HT-29 (cell line): ENCODE results near the gene PRDM15. TPM values are rescaled to one million over a fixed set of nuclear protein-coding genes. Genes with fewer than 3 reads are reported as not detected.
A peak's percentile ranks its signal among the peaks of the same experiment; 100 is the strongest.

Source experiments
- DNase-seq: peaks from one replicate; pipeline ENCODE4 v3.0.0-alpha.2; 2015; ENCODE audit warnings: low spot score
- total RNA-seq: library from RNA; depleted of rRNA; stranded (reverse); fragments of >200 nt; shearing (Covaris generic); gene quantifications from 2 replicates; pipeline ENCODE4 v1.2.3, GENCODE V29; 2014

The PRDM15 gene
- total RNA-seq, 1 experiment from 2014 or later, result 10.9 TPM

DNA sequence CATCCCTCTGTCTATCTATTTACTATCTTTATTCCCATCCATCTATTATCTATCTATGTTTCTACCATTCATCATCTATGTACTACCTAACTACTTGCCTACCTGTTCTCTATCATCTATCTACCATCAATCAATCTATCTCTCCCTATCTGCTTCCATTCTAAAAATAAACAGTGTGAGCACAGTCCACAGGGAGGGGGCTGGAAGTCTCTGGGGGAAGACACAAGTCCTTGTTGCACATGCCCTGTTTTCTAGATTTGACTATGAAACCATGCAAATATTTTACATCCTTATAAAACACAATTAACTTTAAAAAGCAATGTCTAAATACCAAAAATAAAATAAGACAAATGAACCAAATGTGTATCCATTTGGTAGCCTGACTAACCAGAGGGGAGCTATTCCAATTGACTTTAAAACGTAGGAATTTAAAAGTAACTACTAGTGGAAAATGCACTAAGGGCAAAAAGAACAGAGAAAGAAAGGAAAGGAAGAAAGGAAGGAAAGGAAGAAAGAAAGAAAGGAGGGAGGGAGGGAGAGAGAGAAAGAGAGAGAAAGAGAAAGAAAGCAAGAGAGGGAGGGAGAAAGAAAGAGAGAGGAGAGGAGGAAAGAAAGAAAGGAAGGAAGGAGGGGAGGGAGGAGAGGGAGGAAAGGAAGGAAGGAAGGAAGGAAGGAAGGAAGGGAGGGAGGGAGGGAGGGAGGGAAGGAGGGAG lies 98.7 kb downstream of the PRDM15 start:
- DNase-seq, result no peak

DNA sequence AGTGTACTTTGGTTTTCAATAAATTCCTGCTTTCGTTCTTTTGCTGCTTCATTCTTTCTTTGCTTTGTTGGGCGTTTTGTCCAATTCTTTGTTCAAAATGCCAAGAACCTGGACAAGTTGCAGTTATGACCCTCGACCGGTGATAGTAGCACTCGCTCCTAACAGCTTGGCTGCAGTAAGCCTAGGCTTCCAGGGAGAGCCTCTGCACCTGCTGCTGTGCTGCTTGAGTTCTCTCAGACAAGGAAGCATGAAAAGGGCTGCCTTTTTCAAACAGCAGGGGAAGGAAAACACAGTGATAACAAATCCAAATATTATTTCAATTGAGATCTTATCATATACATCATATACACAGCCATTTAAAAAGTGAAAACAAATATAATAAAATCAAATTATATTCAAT lies 99.5 kb downstream of the PRDM15 start:
- no peak for DNase-seq

DNA sequence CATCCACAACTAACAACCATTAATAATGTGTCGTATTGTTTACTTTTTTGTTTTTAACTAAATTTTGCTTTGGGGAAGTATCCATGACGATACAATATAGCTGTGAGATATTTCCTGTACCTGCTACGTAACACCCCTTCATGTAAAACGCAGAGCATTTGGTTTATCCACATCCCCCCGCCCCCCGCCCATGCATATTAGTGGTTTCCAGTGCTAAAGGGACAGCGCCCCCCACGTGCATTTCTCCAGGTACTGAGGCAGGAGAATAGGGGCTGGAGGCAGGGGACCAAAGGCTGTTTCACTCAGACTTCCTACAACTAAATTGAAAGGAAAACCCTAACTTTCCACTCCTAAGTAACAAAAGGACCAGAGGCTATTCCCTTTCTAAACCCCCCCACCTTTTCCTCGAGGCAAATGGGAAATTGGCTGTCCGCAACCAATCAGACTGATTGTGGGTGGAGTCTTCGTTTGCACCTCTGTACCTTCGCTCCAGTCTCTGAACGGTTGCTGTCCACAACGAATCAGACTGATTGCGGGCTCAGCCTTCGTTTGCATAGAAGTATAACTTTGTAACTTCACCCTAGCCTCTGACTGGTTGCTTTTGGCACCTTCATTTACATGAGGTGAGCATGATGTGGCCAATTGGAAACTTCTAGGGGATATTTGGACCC lies 100.1 kb downstream of the PRDM15 start:
- peak; percentile 44 for DNase-seq

DNA sequence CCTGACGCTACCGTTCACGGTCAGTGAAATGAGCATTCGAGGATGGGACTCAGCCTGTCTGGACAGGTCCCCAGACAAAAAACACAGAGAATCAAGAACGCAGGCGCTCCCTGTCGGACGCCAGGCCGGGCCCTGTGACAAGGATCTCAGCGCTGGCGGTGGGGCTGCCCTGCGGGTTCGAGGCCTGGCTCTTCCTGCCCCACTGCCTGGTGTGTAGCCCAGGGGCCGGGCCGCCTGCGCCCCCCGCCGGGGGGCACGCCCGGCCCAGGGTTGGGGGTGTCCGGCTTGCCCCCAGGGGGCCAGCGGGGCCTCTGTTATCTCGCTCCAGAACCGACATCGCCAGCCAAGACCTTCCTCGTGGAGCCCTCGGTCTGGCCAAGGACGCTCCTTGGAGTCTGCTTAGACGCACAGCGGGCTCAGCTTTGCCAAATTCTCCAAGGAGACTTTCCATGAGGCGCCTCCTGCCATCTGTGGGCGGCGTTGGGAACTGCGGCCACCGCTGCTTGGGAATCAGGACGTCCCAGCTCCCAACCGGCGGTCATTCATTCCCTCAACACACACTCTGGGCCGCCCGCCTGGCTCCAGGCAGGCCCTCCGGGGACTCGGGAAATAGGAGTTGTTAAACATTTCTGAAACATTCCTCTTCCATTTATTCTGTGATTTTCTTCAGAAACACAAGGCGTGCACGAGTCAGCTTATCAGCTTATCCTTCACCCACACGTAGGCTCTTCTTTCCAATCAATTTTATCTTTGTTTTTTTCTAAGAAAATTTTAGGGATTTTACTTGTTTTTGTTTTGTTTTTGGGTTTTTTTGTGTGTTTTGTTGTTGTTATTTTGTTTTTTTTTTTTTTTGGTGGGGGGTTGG lies 101.0 kb downstream of the PRDM15 start:
- peak; percentile 82 for DNase-seq

DNA sequence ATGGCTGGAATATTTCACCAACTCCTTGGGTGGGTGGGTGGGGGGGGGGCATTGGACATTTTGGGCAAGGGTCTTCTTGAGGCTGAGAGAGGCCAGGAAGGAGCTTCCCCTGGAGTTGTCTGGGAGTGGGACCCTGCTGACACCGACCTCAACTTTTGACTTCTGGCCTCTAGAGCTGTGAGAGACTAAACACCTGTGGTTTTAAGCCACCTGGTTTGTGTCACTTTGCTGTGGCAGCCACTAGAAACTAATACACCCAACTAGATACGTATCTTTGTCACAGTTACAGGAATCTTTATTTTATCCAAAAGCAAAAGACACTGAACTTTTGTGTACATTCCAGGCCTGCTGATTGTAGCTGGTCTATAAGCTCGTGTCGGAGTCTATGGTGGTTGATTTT lies 102.4 kb downstream of the PRDM15 start:
- DNase-seq, result no peak

DNA sequence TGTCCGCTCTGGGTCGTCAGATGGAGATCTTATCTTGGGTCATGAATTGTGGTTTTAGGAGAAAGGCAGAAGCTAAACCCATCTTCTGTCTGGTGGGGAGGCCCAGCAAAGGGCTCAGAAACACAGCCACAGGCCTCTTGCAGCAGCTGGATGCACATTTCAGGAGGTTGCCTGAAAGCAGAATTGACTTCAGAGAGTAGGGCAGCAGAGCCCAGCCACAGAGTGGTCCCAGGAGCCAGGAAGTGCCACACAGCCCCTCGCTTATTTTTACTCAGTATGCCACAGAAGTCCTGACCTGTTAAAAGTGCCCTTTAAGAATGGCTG lies 104.0 kb downstream of the PRDM15 start:
- DNase-seq, result no peak

DNA sequence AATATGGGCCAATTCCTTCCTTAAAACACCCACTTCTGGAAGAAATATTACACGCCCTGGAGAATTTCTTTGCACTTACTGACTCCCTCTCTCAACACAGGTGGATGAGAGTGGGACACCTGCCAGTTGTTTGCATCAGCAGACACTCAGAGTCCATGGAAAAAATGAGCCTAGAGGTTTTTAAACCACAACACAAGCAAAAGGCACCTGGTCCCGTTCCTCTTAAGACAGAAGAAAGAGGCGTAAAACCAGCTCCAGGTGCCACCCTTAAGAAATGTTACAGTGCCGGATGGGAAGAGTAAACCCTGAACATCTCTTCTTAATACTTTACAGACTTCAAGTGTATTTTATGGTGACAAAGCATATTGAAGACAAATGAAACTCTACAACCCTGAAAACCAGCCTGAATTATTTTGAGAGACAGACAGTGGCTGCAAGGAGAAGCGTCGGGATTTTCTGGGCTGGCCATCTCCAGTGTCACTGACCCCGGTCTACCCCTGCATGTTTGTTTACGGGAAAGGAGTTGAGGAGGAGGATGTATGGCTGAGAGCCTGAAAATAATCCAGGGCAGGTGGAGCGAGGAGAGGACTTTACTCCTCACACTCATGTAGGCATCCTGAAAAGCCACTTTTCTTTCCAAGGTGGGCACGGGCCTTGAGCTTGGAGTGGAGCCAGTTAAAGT lies 104.5 kb downstream of the PRDM15 start:
- peak; percentile 31 for DNase-seq

DNA sequence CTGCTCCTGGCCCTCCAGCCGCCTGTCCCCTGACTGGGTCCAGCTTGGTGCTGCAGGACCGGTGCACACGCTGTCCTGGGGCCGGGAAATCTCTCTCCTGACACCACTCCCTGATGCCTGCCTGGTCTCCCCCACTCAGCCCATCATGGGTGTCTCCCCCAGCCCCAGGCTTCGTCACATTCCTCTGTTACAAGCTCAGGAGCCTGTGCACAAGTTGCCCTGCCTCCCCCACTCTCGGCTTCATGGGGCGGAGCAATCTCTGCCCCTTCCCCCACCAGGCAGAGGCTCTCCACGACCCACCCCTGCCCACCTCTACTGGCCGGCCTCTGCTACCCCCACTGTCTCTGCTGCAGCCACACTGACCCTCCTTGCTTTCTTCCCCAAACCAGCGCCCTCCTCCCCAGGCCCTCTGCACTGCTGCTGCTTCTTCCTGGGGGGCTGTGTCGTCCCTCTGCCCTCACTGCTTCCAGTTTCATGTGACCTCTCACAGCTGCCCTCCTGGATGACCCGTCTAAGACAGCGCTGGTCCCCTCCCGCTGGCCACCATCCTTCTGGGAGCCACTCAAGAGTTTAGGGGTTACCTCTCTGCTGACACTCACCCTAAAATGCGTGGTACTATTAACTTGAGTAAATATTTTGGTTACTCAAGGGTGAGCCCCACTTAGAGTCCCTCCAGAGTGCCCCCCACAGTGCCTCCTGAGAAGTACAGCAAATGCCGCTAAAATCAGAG lies 106.6 kb downstream of the PRDM15 start:
- DNase-seq, result no peak

DNA sequence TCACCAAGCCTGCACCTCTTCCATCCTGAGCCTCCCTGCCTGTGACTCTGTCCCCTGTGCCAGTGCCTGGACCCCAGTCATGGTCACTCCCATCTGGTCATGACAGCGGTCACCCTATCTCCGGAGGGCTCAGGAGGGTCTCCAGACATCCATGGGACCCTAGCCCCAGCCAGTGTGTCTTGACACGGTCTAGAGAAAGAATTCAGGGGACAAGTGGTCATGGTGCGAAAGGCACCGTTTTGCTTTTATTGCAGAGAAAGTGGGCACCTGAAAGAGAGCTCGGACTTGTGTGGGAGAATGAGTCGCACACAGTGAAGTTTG lies 107.6 kb downstream of the PRDM15 start:
- no peak for DNase-seq

DNA sequence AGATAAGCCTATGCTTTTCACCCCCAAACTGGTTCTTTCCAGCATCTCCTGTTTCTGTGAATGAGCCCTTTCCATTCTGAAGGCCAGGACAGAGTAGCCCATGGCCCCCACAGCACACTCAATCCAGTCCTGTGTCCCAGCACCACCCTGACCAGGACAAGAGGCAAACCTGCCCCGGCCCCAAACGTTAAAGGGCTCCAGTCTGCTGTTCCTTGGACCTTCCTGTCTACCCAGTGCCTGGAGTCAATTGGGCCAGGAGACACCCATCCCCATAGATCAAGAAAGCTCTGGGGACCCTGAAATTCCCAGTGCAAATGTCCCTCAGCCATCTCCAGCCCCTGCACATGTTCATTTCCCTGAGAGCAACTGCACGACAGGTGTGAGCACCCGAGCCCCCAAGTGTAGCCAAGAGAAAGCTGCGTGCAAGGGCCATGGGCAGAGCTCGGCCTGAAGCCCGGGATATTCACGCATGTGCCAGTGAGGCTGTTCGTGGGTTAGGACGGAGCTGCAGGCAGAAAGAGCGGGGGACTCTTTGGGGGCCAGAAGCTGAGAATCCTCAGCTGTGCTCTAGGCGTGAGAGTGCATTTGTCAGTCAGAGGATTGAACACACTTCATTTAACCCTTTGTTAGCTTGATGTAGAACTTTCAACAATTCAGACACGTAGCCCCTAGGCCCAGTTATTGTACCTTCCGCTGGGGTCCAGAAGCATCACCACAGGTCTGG lies 108.1 kb downstream of the PRDM15 start:
- no peak for DNase-seq

DNA sequence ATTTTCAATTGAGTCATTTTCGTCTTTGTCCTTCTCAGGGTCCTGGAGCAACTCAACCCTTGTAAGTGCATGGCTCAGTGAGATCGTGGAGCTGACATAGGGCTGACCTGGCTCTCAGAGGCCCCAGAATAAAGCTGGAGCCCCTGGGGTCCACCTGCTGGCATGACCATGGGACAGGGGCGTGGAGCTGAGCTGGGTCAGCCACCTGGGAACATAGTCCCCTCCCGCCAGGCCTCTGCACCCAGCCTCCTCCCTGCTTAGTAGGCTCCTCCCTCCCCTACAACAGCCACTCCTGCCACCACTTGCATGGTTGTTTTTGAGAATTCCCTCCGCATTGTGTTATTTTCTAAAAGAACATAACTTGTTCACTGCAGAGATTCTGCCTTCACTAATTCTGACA lies 109.2 kb downstream of the PRDM15 start:
- DNase-seq, result no peak

DNA sequence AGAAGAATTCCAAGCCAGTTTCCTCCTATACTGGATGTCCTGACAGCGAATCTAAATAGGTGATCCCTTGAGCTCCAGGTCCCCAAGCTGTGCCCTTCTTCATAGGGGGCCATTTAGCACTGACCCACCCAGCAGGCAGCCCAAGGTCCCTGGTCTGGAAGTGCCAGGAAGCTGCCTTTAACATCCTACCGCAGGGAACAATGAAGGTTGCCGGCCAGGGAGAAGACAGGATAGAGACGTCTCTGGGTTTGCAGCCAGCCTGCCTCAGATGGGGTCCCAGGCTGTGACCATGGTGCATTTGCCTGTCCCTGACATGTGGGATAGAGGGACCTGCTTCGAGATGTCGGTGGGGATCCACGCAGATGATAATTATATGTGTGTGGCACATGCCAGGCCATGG lies 109.6 kb downstream of the PRDM15 start:
- DNase-seq, result no peak

DNA sequence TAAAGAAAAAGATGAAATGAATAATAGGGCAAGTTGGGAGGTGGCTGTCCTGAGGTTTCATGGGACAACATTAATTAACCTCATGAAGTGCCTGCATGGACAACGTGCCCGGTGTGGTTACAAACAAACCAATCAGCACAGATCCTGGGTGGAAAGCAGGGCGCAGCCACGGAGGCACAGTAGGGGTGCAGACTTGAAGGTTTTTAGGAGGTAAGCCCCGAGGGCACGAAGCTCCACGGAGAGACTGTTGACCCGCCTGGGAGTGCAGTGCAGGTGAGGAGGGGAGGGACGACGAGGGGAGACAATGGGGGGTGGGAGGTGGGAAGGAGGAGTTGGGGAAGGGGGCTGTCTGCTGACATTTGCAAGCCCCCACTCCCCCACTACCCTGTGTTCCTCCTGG lies 110.0 kb downstream of the PRDM15 start:
- no peak for DNase-seq

DNA sequence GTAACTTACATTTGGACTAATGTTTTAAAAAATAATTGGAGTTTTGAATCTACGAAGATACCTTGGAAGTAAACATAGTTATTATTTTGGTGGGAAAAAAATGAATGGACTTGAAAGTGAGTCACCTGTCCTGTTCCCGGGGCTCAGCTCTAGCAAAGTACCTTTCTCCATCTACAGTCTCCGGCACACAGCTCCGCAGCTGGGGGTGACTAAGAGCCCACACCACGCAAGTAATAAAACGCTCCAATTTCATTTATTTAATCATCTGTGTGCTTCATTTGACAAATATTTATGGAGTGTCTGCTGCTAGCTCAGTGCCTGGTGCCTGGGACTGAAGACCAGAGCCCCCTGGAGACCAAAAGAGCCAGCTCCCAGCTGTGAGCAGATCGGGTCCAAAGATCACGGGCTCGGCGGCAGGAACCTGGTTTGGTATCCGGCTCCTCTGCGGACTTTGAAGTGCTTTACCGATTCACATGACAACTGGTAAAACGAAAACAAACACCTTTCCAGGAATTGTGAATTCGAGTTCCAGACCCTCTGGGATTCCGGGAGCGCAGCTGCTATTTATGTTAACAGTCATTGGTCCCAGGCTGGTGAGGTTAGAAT lies 110.6 kb downstream of the PRDM15 start:
- DNase-seq, result peak; percentile 80

DNA sequence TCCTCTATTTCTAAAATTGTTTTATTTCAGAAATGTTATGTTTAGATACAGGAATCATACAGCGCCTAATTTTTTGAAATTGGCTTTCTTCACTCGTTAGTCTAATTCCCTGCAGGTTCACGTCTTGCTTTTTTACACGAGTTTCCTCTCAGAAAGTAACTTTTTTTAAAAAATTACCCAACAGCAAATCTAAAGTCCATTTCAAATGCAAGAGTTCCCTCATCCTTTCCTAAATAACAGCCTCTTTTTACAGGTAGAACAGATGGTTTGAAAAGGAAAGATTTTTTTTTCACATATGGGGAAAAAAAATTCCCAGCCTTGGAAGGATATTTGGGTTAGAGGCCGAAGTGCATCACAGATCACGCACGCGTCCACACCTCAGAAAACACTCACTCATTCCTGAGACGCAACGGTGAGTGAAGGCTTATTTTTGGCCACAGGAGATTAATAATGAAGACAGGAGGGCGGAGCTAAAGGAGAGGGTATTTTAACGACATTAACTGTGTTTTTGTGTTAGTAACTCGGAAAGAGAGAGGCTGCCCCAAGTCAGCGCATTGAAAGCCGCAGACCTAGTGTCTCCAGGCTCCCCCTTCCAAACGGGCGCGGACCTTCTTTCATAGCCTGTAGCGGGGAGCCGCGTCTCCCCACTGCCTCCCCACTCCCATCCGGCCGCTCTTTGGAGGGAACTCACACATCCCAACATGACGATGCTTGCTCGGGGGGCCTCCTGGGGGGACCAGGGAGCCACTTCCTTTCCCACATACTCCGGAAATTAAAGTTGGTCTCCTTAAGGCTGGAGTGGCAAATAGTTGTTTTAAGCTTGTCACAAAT lies 111.3 kb downstream of the PRDM15 start:
- DNase-seq, result peak; percentile 45

DNA sequence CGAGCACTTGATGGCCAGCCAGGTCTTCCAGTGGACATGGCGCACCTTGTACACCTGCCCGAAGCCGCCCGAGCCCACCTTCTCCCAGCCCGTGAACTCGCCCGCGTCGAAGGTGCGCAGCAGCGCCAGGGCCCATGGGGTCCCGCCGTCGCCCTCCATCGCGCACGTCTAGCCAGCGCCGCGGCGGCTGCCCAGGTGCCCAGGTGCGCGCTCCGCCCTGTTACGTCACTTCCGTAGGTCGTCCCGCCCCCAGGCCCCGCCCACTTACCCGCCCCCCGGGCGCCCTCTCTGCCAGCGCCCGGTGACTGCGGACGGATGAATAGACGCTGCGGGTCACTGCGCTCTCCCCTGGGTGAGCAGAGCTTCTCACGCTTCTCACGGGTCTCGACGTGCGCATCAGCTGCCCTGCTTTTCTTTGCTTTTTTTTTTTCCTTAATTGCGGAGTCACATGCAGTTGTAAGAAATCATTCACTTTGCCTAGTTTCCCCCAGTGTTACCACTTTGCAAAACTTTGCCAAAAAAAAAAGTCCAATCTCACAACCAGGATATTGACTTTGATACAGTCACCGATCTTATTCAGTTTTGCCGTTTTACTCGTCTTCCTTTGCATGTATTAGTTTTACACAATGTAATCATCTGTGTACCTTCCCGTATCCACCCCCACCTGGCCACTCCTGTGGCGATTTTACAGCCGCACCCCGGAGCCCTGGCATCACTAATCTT lies 112.1 kb downstream of the PRDM15 start, which contains the start of gene RIPK4:
Gene RIPK4 (minus strand): TSS at position 170 of the 723 bp plus-strand sequence. CDS start 11 bp downstream, at position 159.
- DNase-seq, result peak; percentile 91

DNA sequence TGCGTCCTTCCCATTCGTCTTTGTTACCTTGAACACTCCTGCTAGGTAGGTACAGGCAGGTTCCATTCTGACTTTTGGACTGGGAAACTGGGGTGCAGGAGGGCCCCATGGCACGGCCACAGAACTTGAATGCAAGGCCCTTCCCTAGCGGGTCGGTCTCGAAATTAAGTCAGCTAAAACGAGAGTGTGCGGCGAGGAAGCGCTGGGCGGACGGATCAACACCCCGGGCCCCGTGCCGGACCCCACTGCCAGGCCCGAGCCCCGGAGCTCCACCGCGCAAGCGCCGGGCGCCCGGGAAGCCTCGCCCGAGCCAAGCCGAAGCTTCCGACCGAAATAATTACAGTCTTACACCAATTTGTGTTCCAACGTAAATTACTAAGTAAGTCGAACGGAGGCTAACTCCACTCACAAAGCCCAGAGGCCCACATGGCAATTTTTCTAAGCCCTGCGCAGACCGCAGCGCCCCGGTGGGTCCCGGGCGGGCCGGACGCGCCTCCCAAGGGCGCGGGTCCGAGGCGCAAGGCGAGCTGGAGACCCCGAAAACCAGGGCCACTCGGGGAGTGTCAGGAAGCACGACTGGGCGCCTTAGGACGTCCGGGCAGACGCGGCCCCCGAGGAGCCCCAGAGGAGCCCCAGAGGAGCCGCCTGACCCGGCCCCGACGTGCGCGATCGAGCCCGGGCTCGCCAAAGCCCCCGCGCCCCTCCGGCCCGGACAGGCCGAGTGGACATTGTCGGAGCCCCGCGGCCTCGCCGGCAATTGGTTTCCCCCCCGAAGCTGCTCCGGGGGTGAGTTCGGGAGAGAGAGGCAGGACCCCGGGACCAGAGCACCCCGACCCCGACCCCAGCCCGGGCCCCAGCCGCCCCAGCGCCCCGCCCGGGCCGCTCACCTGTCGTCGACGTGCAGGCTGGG lies 112.9 kb downstream of the PRDM15 start:
- peak; percentile 30 for DNase-seq

DNA sequence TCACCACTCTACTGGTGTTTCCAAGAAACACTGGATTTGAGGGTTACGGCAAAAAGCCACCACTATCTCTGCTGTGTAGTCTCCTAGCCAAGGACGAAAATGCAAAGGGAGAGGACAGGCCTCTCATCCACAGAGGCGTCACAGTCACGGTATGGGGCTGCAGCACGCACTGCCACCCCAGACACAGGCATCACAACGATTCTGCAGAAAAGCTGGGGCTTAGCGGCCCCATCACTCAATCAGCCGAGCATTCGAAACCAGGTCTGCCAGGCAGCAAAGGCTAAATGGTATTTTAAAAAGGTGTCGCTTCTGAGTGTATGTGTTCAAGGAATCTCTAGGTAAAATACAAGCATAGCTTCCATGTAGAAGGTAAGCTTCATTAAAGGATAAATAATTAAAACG lies 113.7 kb downstream of the PRDM15 start:
- peak; percentile 42 for DNase-seq
